ENCODE measurements around the gene JCAD.

The JCAD gene

DNA sequence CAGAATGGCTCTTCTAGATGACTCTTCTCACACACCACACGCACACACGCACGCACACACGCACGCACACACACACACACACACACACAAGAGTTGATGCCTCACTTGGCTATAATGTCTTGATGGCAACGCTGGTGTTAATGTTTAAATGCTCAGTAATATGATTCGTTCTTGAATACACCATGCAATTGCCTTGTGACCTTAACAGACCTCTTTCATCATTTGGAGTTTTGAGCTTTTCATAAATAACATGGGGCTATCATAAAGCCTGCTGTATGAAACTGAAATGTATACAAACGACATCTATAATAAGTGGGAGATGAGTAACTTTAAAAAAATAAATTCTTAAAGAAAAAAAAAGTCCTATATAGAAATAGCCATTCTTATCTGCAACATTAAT is 8.2 kb downstream of the JCAD start:
- no peak for DNase-seq
- intact Hi-C loops (cut with DNase I) = no loop called here

DNA sequence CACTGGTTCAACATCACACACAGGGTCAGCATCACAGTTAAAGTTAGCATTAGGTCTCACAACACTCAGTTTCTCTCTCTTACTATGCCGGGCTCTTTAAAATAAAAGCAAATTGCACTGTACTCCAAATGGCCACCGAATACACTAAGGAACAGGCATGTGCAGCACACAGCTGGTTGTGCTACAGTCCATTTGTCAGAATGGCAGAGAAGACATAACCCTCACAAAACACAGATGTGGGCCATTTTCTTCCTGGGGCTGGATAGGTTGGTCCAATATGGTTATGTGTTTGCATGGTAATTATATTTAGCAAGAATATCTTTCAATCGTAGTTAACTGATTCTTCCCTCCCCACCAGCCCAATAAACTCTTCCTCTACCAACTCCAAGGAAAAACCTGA is 9.0 kb downstream of the JCAD start:
- intact Hi-C loops (cut with DNase I) = no loop called here
- no peak for DNase-seq

- intact Hi-C loops (cut with DNase I) = no loop called here
- peak in 1 of 42 donors; percentile 9 for DNase-seq
Measured at GRCh38 chr10:30048768-30049517, 10.4 kb downstream of the JCAD start.

DNA sequence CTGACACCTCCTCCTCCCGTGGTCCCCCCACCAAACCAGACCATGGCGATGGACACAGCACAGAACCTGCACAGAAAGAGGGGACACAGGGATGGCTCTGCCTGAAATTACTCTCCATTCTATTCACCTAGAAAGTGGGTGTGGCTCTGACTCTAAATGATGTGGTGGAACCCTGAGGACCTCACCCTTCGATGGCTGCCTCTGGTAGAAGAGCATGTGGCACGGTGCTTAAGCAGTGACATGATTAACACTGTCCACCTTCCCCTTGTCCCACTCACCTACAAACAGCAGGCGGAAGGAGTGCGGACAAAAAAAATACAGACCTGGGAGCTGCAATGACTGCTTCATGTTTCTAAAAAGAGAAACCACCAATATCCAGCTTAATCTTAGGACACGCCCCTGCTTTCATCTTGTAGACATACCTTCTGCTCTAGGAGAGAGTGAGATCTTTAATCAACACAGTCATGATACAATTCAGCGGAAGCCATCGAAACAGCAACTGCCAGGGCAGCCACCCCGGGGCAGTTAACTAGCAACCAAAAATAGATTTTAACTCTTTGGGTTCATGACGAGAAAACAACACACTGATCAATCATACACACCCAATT is 11.4 kb downstream of the JCAD start:
- DNase-seq = peak in 1 of 42 donors; percentile 4
- intact Hi-C loops (cut with DNase I) = no loop called here

DNA sequence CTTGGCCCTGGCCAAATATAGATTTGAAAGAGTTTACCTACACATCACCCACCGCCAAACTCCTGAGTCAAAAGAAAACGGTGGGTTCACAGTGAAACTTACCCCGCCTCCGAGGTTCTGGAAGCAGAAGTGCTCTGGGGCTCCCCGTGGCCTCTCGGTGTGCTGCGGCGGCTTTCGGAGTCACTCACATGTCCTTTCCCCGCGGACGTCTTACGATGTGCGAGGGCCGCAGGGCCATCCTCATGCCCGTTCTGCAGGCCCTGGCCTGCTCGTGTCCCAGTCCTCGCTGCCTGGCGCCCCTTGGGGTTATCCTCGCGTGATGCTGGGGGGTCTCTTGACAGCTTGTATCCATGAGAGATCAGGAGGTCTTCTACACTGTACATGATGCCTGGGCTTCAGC is 12.0 kb downstream of the JCAD start:
- intact Hi-C loops (cut with DNase I) = no loop called here
- peak in 2 of 42 donors; percentile 5 to 11 for DNase-seq

DNA sequence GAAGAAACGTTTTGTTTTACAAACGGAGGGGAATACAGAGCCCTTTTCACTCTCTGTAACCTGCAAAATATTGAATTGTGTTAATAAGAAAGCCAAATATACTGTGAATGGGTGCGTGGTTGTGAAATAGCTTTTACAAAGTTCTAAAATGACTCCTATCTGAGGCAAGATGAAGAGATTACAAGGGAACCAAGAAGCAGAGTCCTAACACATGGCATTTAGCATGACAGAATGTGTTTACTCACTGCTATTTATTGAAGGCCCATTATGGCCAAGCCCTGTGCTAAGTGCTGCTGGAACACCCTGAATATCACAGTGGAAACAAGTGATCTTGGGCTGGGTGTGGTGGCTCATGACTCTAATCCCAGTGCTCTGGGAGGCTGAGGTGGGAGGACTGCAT is 12.9 kb downstream of the JCAD start:
- intact Hi-C loops (cut with DNase I) = no loop called here
- DNase-seq = peak in 2 of 42 donors; percentile 7 to 13

DNA sequence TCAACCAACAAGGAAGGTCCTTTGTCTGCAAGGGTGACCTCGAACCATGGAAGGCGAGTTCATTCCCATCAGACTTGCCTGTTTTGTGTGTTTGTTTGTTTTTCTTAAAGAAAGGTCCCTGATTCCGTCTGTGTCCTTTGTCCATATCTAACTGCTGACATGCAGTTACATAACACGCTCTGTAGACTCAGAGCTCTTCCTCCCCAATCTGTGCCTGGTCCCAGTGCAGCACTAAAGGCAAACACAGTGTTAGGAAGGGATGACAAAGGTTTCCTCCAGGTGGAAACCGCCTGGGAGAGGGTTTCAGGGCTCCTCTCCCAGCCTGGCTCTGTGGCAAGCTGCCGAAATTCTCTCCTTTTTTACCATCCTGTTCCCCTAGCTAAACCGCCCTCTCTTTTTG is 13.4 kb downstream of the JCAD start:
- intact Hi-C loops (cut with DNase I) = no loop called here
- peak in 2 of 42 donors; percentile 15 for DNase-seq

GRCh38 chr10:30043476-30044270 is 15.7 kb downstream of the JCAD start:
- DNase-seq = peak in 2 of 42 donors; percentile 6 to 20
- intact Hi-C loops (cut with DNase I) = no loop called here

DNA sequence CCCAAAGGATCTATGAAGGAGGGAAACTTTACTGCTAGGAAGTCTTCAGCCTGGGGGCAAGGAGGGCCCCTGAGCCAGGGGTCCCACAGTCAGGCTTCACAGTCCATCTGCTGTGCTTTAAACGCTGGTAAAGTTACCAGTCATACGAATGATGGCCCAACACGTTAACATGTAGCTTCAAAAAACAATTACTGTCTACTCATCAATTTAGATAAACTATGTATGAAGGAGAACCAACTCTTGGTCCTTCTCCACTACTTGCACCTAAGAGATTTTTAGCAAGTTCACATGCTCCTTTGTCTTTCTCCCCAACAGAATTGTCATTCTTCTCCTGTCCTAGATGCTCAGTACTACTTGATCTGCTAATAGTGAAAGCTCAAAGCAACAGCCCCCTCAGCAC is 16.6 kb downstream of the JCAD start:
- DNase-seq = no peak
- intact Hi-C loops (cut with DNase I) = no loop called here

GRCh38 chr10:30041196-30042105 is 17.9 kb downstream of the JCAD start:
- intact Hi-C loops (cut with DNase I) = no loop called here
- no peak for DNase-seq

DNA sequence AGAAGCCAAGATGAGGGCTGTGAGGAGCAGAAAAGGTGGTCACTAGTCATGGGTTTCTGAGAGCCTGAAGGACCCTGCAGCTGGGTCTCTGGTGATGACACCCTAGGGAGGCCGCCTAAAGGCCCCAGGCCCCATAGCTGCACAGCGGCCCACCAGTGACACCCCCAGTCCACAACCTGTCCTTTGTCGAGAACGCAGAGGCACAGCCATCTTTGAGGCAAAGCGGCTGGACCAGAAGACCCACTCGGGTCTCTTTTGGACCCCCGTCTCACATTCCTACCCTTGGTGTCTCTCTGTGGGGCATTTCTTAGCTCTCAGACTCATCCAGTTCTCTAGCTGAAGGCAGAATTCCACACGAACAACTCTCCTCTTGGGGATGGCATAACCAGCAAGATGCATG is 18.8 kb downstream of the JCAD start:
- DNase-seq = peak in 1 of 42 donors; percentile 10
- intact Hi-C loops (cut with DNase I) = no loop called here

GRCh38 chr10:30039988-30040387 is 19.4 kb downstream of the JCAD start:
- intact Hi-C loops (cut with DNase I) = no loop called here
- peak in 3 of 42 donors; percentile 9 to 25 (median 13) for DNase-seq

DNA sequence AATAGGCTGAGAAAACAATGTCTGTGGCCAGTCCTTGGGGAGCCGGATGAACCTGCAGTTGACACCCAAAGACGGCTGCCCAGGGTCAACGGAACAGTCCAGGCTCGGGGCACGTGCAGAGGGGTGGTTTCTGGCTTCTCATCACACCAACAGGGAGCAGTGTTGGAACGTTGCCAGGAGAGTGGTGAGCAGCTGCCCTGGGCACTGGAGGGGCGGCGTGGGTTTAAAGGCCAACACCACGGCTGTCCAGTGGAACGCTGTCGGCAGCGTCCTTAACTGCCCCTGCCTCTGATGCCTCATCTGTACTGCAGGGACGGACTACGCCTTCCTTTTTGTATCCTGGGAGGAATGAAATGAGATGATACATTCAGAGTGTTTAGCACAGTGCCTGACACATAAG is 19.8 kb downstream of the JCAD start:
- intact Hi-C loops (cut with DNase I) = no loop called here
- DNase-seq = peak in 3 of 42 donors; percentile 18 to 36 (median 33)

- intact Hi-C loops (cut with DNase I) = no loop called here
- peak in 1 of 42 donors; percentile 15 for DNase-seq
Measured at GRCh38 chr10:30038781-30039536, 20.4 kb downstream of the JCAD start.

- intact Hi-C loops (cut with DNase I) = no loop called here
- DNase-seq = peak in 1 of 42 donors; percentile 13
Measured at GRCh38 chr10:30037620-30038336, 21.6 kb downstream of the JCAD start.

DNA sequence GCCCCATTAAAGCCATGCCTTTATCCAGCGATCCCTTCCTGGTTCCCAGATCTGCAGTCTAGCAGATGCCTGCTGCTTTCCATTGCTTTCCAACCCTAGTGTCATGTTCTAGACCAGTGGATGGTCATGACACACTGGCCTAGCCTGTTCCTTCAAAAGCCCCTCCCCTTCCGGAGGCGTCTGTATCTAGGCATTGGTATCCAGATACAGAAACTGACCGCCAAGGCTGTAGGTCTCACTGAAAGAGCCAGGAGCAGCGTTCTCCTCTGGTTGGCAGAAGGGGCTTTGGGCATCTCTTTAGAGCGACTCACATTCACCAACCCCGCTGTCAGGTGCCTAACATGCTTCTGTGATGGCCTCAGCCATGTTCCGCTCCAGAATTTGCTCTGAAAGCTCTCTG is 22.6 kb downstream of the JCAD start:
- DNase-seq = peak in 2 of 42 donors; percentile 13 to 18
- intact Hi-C loops (cut with DNase I) = no loop called here

DNA sequence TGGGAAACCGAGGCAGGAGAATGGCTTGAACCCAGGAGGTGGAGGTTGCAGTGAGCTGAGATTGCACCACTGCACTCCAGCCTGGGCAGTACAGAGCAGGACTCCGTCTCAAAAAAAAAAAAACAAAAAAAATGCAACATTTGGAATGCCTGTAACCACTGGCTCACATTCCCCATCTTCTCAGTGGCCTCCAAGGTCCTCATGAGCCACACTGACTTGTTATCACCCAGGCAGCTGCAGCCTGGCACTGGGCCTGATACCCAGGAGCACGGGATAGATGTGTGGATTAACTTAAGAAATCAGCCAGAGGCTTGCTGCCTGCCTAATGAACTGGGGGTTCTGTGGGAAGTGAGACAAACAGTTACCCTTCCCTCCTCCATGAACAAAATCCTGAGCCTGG is 23.0 kb downstream of the JCAD start:
- DNase-seq = peak in 2 of 42 donors; percentile 13 to 16
- intact Hi-C loops (cut with DNase I) = no loop called here

Data from head of caudate nucleus (tissue), 42 donors.